Cardiac muscle cell (in vitro differentiated cells and primary cell): ENCODE results near the gene LSM7. TPM values are rescaled to one million over a fixed set of nuclear protein-coding genes. Genes with fewer than 3 reads are reported as not detected.
A peak's percentile ranks its signal among the peaks of the same experiment; 100 is the strongest.

ENCODE experiments used
- DNase-seq, 2 donors: peaks; one replicate each; pipeline versions ENCODE4 v3.0.0 to v3.0.0-alpha.2; 2010 to 2017; ENCODE audit warnings: low read depth in 1 of 2, low spot score in 1 of 2
- H3K27ac ChIP-seq: fragments of 200-600 bp; sonication (generic); 2 replicates; pipeline ENCODE4 v1.5.1; 2016
- H3K27me3 ChIP-seq: fragments of 200-600 bp; sonication (generic); 2 replicates; pipeline ENCODE4 v1.6.0; 2016; ENCODE audit warnings: control low read depth
- H3K36me3 ChIP-seq: fragments of 200-600 bp; sonication (generic); 2 replicates; pipeline ENCODE4 v1.5.1; 2016; ENCODE audit warnings: control low read depth
- H3K4me1 ChIP-seq: fragments of 200-600 bp; sonication (generic); 2 replicates; pipeline ENCODE4 v1.8.1; 2017; ENCODE audit warnings: low read depth, mild to moderate bottlenecking, mixed run types
- H3K4me3 ChIP-seq: fragments of 200-600 bp; sonication (generic); 2 replicates; pipeline ENCODE4 v1.5.1; 2016; ENCODE audit warnings: mild to moderate bottlenecking
- H3K9me3 ChIP-seq: fragments of 200-600 bp; sonication (generic); 2 replicates; pipeline ENCODE4 v1.5.1; 2017; ENCODE audit warnings: low read depth, mild to moderate bottlenecking, control low read depth
- polyA plus RNA-seq: library from polyadenylated mRNA; unstranded; fragments of >200 nt; fragmentation: Nextera tagmentation; extraction: Ambion mirVana; gene quantifications from 2 replicates; pipeline ENCODE4 v1.2.1, GENCODE V29; 2016
- total RNA-seq: library from RNA; depleted of rRNA; stranded (reverse); fragments of >200 nt; gene quantifications from 2 replicates; pipeline ENCODE4 v1.2.3, GENCODE V29; 2016
- TF ChIP-seq, protein P1 (sequence below): IDR thresholded peaks from 2 replicates; pipeline ENCODE4 v1.5.1; 2012; ENCODE audit warnings: low read depth, mild to moderate bottlenecking, low read length

LSM7 gene
- total RNA-seq (231 and 424 TPM in 2 replicates), polyA plus RNA-seq (157 and 176 TPM in 2 replicates)

DNA sequence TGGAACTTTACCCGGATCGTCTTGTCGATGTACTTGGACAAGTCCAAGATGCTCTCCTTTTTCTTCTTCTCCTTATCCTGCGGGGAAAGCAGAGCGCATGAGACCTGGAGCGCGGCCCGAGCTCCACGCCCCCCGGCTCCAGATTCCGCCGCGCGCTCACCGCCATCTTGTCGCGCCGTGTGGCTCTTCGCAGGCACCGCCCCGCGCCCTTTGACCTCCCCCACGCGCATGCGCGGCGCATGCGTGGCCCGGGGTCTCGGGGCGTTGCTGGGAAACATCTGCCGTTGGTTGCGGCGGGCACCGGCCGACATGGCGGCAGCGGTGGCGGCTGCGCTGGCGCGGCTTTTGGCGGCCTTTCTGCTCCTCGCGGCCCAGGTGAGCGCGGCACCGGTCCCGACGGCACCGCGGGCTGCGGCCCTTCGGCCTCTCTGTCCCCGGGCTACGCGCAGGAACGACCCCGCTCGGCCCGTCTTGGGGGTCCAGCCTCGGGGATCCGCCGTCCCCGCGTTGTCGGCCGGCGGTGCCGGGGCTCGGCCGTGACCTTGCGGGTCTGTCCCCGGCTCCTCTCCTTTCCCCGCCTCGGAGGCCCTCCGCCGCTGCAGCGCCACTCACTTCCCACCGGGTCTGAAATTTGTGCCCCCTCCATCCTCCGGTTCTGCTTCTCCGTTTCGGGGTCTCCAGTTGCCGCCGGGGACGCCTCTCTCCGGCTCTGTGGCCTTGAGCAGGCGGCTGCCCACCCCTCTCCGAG is at the start of gene LSM7, which contains the start of gene SPPL2B:
TSS of gene LSM7 (minus strand) at position 186 of the 748 bp plus-strand sequence. CDS start at position 166, 20 bp downstream.
TSS of gene SPPL2B (plus strand) at position 284 of the 748 bp plus-strand sequence. CDS start at position 310, 26 bp downstream.
- Histone ChIP-seq H3K36me3 (peaks cover 5% of the 10 kb centered on the region), H3K27ac (peak within 1 kb of the TSS; percentile 74), H3K4me1 (peaks cover 12% of the 10 kb centered on the region), H3K4me3 (peak within 1 kb of the TSS; percentile 86), H3K27me3 (no peaks in the 10 kb centered on the region), H3K9me3 (no peaks in the 10 kb centered on the region)
- TF ChIP-seq, protein P1, sequence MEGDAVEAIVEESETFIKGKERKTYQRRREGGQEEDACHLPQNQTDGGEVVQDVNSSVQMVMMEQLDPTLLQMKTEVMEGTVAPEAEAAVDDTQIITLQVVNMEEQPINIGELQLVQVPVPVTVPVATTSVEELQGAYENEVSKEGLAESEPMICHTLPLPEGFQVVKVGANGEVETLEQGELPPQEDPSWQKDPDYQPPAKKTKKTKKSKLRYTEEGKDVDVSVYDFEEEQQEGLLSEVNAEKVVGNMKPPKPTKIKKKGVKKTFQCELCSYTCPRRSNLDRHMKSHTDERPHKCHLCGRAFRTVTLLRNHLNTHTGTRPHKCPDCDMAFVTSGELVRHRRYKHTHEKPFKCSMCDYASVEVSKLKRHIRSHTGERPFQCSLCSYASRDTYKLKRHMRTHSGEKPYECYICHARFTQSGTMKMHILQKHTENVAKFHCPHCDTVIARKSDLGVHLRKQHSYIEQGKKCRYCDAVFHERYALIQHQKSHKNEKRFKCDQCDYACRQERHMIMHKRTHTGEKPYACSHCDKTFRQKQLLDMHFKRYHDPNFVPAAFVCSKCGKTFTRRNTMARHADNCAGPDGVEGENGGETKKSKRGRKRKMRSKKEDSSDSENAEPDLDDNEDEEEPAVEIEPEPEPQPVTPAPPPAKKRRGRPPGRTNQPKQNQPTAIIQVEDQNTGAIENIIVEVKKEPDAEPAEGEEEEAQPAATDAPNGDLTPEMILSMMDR, result no peak
- peak; percentile 91 to 93 for DNase-seq

- TF ChIP-seq, protein P1, result no peak
- H3K27ac ChIP-seq, result no peak overlapping the region
- H3K36me3 ChIP-seq, result no peaks in the 10 kb centered on the region
- DNase-seq, result no peak
- H3K4me1 ChIP-seq, result peaks cover 8% of the 10 kb centered on the region
- H3K4me3 ChIP-seq, result no peak overlapping the region
- H3K9me3 ChIP-seq, result no peaks in the 10 kb centered on the region
- H3K27me3 ChIP-seq, result no peaks in the 10 kb centered on the region
Observed at GRCh38 chr19:2376784-2377519, 48.6 kb upstream of the LSM7 start.

GRCh38 chr19:2375353-2376121 is 47.2 kb upstream of the LSM7 start:
- no peaks in the 10 kb centered on the region for H3K9me3 ChIP-seq
- TF ChIP-seq, protein P1, result no peak
- no peak overlapping the region for H3K27ac ChIP-seq
- no peak for DNase-seq
- H3K36me3 ChIP-seq, result no peaks in the 10 kb centered on the region
- no peaks in the 10 kb centered on the region for H3K27me3 ChIP-seq
- H3K4me1 ChIP-seq, result peaks cover 8% of the 10 kb centered on the region
- H3K4me3 ChIP-seq, result no peak overlapping the region

- H3K4me1 ChIP-seq, result peaks cover 8% of the 10 kb centered on the region
- no peak overlapping the region for H3K4me3 ChIP-seq
- no peaks in the 10 kb centered on the region for H3K9me3 ChIP-seq
- TF ChIP-seq, protein P1, result no peak
- no peaks in the 10 kb centered on the region for H3K27me3 ChIP-seq
- H3K36me3 ChIP-seq, result no peaks in the 10 kb centered on the region
- no peak overlapping the region for H3K27ac ChIP-seq
- no peak for DNase-seq
Observed at GRCh38 chr19:2374808-2375207, 46.4 kb upstream of the LSM7 start.

DNA sequence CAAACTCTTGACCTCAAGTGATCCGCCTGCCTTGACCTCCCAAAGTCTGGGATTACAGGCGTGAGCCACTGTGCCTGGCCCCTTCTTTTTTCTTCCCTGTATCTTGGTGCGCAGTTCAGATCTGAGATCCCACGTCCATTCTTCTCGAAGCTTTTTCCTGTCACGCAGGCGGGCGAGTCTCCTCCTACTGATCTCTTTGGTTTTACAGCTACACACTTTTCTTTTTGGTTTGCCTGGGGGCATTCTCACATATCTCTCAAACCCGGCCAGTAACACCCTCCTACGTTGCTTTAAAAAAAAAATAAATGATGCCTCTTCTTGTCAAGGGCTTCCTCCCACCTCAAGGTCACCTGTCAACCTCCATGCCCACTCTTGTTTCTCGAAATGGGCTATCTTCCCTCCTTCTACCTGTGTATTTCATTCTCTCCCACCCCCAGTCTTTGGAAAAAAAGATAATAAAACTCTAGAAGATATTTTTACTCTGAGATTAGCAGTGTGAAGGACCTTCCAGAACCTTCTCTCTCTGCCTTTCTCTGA is 43.8 kb upstream of the LSM7 start:
- Histone ChIP-seq H3K27me3 (no peaks in the 10 kb centered on the region), H3K4me1 (peaks cover 8% of the 10 kb centered on the region), H3K4me3 (no peak overlapping the region), H3K36me3 (no peaks in the 10 kb centered on the region), H3K9me3 (no peaks in the 10 kb centered on the region), H3K27ac (peak overlapping the region; percentile 57)
- TF ChIP-seq, protein P1, result no peak
- no peak for DNase-seq
